ENCODE data around the gene SDK1. TPM values are rescaled to one million over a fixed set of nuclear protein-coding genes. Genes with fewer than 3 reads are reported as not detected.

Gene SDK1
- total RNA-seq, 1 donor from 2014 or later, result 10.4 TPM

- intact Hi-C loops (cut with DNase I), result no loop called here
- H3K4me3 ChIP-seq, result no peak overlapping the region
- no peaks in the 10 kb centered on the region for H3K27me3 ChIP-seq
- H3K36me3 ChIP-seq, result no peaks in the 10 kb centered on the region
- no peaks in the 10 kb centered on the region for H3K4me1 ChIP-seq
- TF ChIP-seq, protein P1, sequence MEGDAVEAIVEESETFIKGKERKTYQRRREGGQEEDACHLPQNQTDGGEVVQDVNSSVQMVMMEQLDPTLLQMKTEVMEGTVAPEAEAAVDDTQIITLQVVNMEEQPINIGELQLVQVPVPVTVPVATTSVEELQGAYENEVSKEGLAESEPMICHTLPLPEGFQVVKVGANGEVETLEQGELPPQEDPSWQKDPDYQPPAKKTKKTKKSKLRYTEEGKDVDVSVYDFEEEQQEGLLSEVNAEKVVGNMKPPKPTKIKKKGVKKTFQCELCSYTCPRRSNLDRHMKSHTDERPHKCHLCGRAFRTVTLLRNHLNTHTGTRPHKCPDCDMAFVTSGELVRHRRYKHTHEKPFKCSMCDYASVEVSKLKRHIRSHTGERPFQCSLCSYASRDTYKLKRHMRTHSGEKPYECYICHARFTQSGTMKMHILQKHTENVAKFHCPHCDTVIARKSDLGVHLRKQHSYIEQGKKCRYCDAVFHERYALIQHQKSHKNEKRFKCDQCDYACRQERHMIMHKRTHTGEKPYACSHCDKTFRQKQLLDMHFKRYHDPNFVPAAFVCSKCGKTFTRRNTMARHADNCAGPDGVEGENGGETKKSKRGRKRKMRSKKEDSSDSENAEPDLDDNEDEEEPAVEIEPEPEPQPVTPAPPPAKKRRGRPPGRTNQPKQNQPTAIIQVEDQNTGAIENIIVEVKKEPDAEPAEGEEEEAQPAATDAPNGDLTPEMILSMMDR (IDR thresholded peaks at IDR 0.05), result no peak
- H3K27ac ChIP-seq, result no peak overlapping the region
- H3K9me3 ChIP-seq, result no peaks in the 10 kb centered on the region
- DNase-seq (no peak), ATAC-seq (no peak)
Observed at GRCh38 chr7:4220011-4220410, 919.0 kb downstream of the SDK1 start.

- intact Hi-C loops (cut with DNase I), result no loop called here
- Histone ChIP-seq H3K27me3 (no peaks in the 10 kb centered on the region), H3K27ac (no peak overlapping the region), H3K36me3 (no peaks in the 10 kb centered on the region), H3K4me1 (no peaks in the 10 kb centered on the region), H3K4me3 (no peak overlapping the region), H3K9me3 (no peaks in the 10 kb centered on the region)
- no peak for ATAC-seq
- no peak for DNase-seq
- TF ChIP-seq, protein P1 (IDR thresholded peaks at IDR 0.05), result no peak
Observed at GRCh38 chr7:4221043-4221442, 920.0 kb downstream of the SDK1 start.

- TF ChIP-seq, protein P1 (IDR thresholded peaks at IDR 0.05), result no peak
- DNase-seq (no peak), ATAC-seq (no peak)
- intact Hi-C loops (cut with DNase I), result no loop called here
- Histone ChIP-seq H3K4me1 (no peaks in the 10 kb centered on the region), H3K27ac (no peak overlapping the region), H3K27me3 (no peaks in the 10 kb centered on the region), H3K9me3 (no peaks in the 10 kb centered on the region), H3K36me3 (no peaks in the 10 kb centered on the region), H3K4me3 (no peak overlapping the region)
Observed at GRCh38 chr7:4222676-4223075, 921.6 kb downstream of the SDK1 start.

DNA sequence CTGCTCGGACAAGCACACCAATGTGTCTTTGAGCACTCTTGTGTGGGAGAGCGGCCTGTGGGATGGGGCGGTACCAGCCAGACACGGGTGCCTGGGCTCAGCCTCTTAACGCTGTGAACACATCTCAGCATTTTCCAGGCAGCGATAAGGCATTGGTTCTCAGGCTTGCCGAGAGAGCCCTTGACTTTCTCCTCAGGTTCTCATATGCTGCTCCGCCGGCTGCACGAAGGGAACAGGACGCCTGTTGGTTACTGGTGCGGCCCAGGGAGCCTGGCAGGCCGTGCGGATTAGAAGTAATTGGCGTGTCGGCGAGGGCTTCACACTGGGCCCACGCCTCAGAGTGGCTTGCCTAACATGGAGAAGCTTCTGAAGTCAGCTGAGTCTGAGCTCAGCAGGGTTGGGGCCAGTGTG, 924.3 kb downstream of the SDK1 start:
- H3K4me1 ChIP-seq, result no peaks in the 10 kb centered on the region
- peak; percentile 71 for DNase-seq
- H3K27me3 ChIP-seq, result no peaks in the 10 kb centered on the region
- H3K9me3 ChIP-seq, result no peaks in the 10 kb centered on the region
- no peaks in the 10 kb centered on the region for H3K36me3 ChIP-seq
- TF ChIP-seq, protein P1 (IDR thresholded peaks at IDR 0.05), result no peak
- intact Hi-C loops (cut with DNase I), result no loop called here
- ATAC-seq, result peak; percentile 91
- H3K27ac ChIP-seq, result no peak overlapping the region
- H3K4me3 ChIP-seq, result no peak overlapping the region

DNA sequence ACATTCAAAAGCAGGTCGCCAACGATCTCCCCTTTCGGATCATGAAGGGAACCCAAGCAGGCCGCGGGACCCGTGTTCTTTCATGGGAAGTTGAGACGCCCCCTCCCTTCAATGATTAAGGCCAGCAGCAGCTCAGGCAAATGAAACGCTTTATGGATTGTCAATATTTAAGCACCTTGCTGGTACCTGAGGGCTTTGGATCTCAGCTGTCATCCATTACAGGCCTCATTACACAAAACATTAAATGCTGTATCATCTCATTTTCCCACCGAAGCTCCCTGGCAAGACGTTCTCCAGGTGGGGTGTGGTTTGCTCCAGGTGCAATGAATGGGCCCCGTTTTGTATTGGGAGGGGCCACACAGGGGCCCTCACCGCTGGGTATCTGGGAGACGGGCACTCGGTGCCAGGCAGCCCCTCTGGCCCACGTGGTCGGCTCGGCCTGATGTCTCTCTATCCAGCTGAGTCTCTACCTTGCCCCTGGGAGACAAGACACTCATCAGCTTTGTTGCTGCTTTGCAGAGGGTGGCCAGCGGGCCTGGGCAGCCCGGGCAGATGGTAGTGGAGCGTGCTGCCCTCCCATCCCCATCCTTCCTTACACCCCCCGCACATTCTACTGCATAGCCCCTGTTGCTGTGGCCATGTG, 925.0 kb downstream of the SDK1 start:
- ATAC-seq, result no peak
- H3K36me3 ChIP-seq, result no peaks in the 10 kb centered on the region

More for the DNA sequence above, 925.0 kb downstream of the SDK1 start:
- Histone ChIP-seq H3K4me1 (no peaks in the 10 kb centered on the region), H3K4me3 (no peak overlapping the region), H3K9me3 (no peaks in the 10 kb centered on the region), H3K27ac (no peak overlapping the region), H3K27me3 (no peaks in the 10 kb centered on the region)
- peak; percentile 45 for DNase-seq
- intact Hi-C loops (cut with DNase I), result no loop called here
- TF ChIP-seq, protein P1 (IDR thresholded peaks at IDR 0.05), result no peak

Data from upper lobe of right lung (tissue), 1 donor.